Measurements from ENCODE around the gene LRRC28. TPM values are rescaled to one million over a fixed set of nuclear protein-coding genes. Genes with fewer than 3 reads are reported as not detected.

Gene LRRC28
- total and polyA plus RNA-seq, 10 of the 15 experiments (the other 5 are each of a cell fraction or from before 2014, with no cell fraction given), result 21.3 to 54.9 (median 27.7) TPM

DNA sequence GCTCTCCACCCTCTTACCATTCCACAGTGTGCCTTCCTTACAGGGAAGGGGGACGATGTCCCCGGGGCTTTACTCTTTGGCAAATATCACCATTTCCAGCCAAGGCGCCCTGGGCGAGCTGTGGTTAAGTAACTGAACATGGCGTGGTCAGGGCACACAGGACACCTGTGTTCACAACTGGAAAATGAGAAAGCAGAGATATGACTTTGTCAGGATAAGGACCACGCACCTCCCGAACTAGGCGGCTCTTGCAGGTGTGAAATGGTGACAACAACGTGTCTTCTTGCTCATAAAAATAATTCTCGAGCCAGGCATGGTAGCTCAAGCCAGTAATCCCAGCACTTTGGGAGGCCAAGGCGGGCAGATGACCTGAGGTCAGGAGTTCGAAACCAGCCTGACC, 154.8 kb downstream of the LRRC28 start:
- intact Hi-C loops (cut with micrococcal nuclease; ENCODE audit: unreplicated experiment), result no loop called here
- no peak for FAIRE-seq
- Histone ChIP-seq H3K4me1 (ENCODE audit: control insufficient read depth, insufficient read depth, low read length) (no peaks in the 10 kb centered on the region), H3K4me2 (ENCODE audit: control insufficient read depth, insufficient read depth) (no peak overlapping the region), H3K9ac (ENCODE audit: control insufficient read depth, insufficient read depth, low read length) (no peak overlapping the region), H3K9me3 (replicated peaks; ENCODE audit: control insufficient read depth, insufficient read depth, low read length) (no peaks in the 10 kb centered on the region), H3K4me3 (no peak overlapping the region), H3K36me3 (ENCODE audit: control insufficient read depth in 2 of 2, insufficient read depth in 2 of 2, low read length in 1 of 2) (no peaks in the 10 kb centered on the region), H4K20me1 (ENCODE audit: control insufficient read depth, insufficient read depth) (no peaks in the 10 kb centered on the region), H3K79me2 (ENCODE audit: control insufficient read depth, insufficient read depth, low read length) (no peaks in the 10 kb centered on the region), H3K27ac (ENCODE audit: control insufficient read depth, insufficient read depth) (no peak overlapping the region), H3K27me3 (replicated peaks in 1 of 2; ENCODE audit: control insufficient read depth in 2 of 2, insufficient read depth in 2 of 2, low read length in 1 of 2) (no peaks in the 10 kb centered on the region; a peak in 1 of 4 replicates), H2AFZ (ENCODE audit: control insufficient read depth, low read depth, low read length) (no peak overlapping the region)
- BruUV-seq (replicated peaks), result no TSS peak
- TF ChIP-seq, protein P1, sequence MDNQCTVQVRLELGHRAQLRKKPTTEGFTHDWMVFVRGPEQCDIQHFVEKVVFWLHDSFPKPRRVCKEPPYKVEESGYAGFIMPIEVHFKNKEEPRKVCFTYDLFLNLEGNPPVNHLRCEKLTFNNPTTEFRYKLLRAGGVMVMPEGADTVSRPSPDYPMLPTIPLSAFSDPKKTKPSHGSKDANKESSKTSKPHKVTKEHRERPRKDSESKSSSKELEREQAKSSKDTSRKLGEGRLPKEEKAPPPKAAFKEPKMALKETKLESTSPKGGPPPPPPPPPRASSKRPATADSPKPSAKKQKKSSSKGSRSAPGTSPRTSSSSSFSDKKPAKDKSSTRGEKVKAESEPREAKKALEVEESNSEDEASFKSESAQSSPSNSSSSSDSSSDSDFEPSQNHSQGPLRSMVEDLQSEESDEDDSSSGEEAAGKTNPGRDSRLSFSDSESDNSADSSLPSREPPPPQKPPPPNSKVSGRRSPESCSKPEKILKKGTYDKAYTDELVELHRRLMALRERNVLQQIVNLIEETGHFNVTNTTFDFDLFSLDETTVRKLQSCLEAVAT (IDR thresholded peaks at IDR 0.05), result no peak
- TF ChIP-seq MEF2A (IDR thresholded peaks at IDR 0.05; ENCODE audit: insufficient read depth, low read depth, low read length) (no peak), IRF4 (IDR thresholded peaks at IDR 0.05; ENCODE audit: low read depth, low read length) (no peak), SPI1 (IDR thresholded peaks at IDR 0.05; ENCODE audit: borderline replicate concordance, insufficient read depth, low read depth, low read length) (no peak), CBFB (IDR thresholded peaks at IDR 0.05; ENCODE audit: low read depth) (no peak)
- WGBS (ENCODE audit: insufficient coverage, insufficient replicate concordance, low lambda C conversion rate, missing lambda C conversion rate), result 77% methylated on average over 12 of the region's 12 CpGs
- DNase-seq (ENCODE audit: low read depth, low spot score), result no peak
- SMC1A ChIA-PET (ENCODE audit: uncharacterized antibody, unreplicated experiment), result interaction anchor here (1.0 kb wide), 1 partner anchor 133 kb away, joined by 3 read pairs; no protein-coding TSS in a partner anchor
- ATAC-seq, result no peak
- POLR2A ChIA-PET, result no interaction called here
- in situ Hi-C loops (cut with MboI), result no loop called here
- RAD21 ChIA-PET (ENCODE audit: unreplicated experiment), result interaction anchor here (1.7 kb wide), 1 partner anchor 133 kb away, joined by 7 read pairs; no protein-coding TSS in a partner anchor
- CTCF ChIA-PET, result interaction anchor here (1.6 to 5.7 kb wide), 2 partner anchors 119 to 298 kb away, joined by 4 to 41 read pairs; no protein-coding TSS in a partner anchor
